Measurements from ENCODE around the gene GPR15.

GPR15 gene

GRCh38 chr3:98531622-98532274, at the start of gene GPR15:
Gene GPR15 (plus strand): TSS chr3:98531978. CDS start chr3:98532034, 56 bp downstream.
- DNase-seq (ENCODE audit: low read depth) = no peak

- DNase-seq (ENCODE audit: low read depth) = no peak
Observed at GRCh38 chr3:98482717-98483482, 48.9 kb upstream of the GPR15 start.

GRCh38 chr3:98483626-98484025, 48.2 kb upstream of the GPR15 start:
- DNase-seq (ENCODE audit: low read depth) = no peak

- no peak for DNase-seq (ENCODE audit: low read depth)
Observed at GRCh38 chr3:98497381-98497780, 34.4 kb upstream of the GPR15 start, which contains the start of gene OR5K2. Gene OR5K2 (plus strand): TSS chr3:98497681. CDS start chr3:98497681, 0 bp downstream.

GRCh38 chr3:98500019-98500418, 31.8 kb upstream of the GPR15 start:
- no peak for DNase-seq (ENCODE audit: low read depth)

GRCh38 chr3:98501270-98501669, 30.5 kb upstream of the GPR15 start:
- no peak for DNase-seq (ENCODE audit: low read depth)

- DNase-seq (ENCODE audit: low read depth) = no peak
Observed at GRCh38 chr3:98501863-98502576, 29.8 kb upstream of the GPR15 start.

- no peak for DNase-seq (ENCODE audit: low read depth)
Observed at GRCh38 chr3:98504539-98504938, 27.2 kb upstream of the GPR15 start.

GRCh38 chr3:98508582-98508981, 23.2 kb upstream of the GPR15 start:
- no peak for DNase-seq (ENCODE audit: low read depth)

GRCh38 chr3:98512576-98512975, 19.2 kb upstream of the GPR15 start:
- DNase-seq (ENCODE audit: low read depth) = no peak

GRCh38 chr3:98513091-98513511, 18.7 kb upstream of the GPR15 start:
- DNase-seq (ENCODE audit: low read depth) = no peak

GRCh38 chr3:98513736-98514135, 18.0 kb upstream of the GPR15 start:
- DNase-seq (ENCODE audit: low read depth) = no peak

- DNase-seq (ENCODE audit: low read depth) = no peak
Observed at GRCh38 chr3:98514948-98515347, 16.8 kb upstream of the GPR15 start.

- DNase-seq (ENCODE audit: low read depth) = no peak
Observed at GRCh38 chr3:98518816-98519215, 13.0 kb upstream of the GPR15 start.

- no peak for DNase-seq (ENCODE audit: low read depth)
Observed at GRCh38 chr3:98519351-98519750, 12.4 kb upstream of the GPR15 start.

GRCh38 chr3:98521897-98522543, 9.8 kb upstream of the GPR15 start:
- peak; percentile 59 for DNase-seq (ENCODE audit: low read depth)

- peak; percentile 92 for DNase-seq (ENCODE audit: low read depth)
Observed at GRCh38 chr3:98522544-98523281, 9.1 kb upstream of the GPR15 start, which contains the start of gene CLDND1. Gene CLDND1 (minus strand): TSS chr3:98522902. CDS start chr3:98521424, 1,478 bp downstream.

- no peak for DNase-seq (ENCODE audit: low read depth)
Observed at GRCh38 chr3:98525494-98525893, 6.3 kb upstream of the GPR15 start.

GRCh38 chr3:98528474-98529346, 3.1 kb upstream of the GPR15 start:
- DNase-seq (ENCODE audit: low read depth) = no peak

GRCh38 chr3:98529856-98530459, 1.8 kb upstream of the GPR15 start:
- DNase-seq (ENCODE audit: low read depth) = no peak
